ENCODE results near the gene NTN3.

GRCh38 chr16:2490190-2491105 is 19.4 kb downstream of the NTN3 start:
- TF ChIP-seq, protein P1, sequence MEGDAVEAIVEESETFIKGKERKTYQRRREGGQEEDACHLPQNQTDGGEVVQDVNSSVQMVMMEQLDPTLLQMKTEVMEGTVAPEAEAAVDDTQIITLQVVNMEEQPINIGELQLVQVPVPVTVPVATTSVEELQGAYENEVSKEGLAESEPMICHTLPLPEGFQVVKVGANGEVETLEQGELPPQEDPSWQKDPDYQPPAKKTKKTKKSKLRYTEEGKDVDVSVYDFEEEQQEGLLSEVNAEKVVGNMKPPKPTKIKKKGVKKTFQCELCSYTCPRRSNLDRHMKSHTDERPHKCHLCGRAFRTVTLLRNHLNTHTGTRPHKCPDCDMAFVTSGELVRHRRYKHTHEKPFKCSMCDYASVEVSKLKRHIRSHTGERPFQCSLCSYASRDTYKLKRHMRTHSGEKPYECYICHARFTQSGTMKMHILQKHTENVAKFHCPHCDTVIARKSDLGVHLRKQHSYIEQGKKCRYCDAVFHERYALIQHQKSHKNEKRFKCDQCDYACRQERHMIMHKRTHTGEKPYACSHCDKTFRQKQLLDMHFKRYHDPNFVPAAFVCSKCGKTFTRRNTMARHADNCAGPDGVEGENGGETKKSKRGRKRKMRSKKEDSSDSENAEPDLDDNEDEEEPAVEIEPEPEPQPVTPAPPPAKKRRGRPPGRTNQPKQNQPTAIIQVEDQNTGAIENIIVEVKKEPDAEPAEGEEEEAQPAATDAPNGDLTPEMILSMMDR (IDR thresholded peaks at IDR 0.05): no peak
- TF ChIP-seq POLR2AphosphoS5 (IDR thresholded peaks at IDR 0.05) (no peak), POLR2A (IDR thresholded peaks at IDR 0.05) (no peak)
